GM21360 (cell line): ENCODE results near the gene CLASRP.

Source experiments
- ATAC-seq: cut with Tn5 transposase; IDR thresholded peaks from one replicate; pipeline ENCODE4 v1.9.1; 2021; ENCODE audit warnings: mild to moderate bottlenecking, moderate library complexity; ENCODE audit not compliant: unreplicated experiment

Gene CLASRP

GRCh38 chr19:45020071-45020470 is 18.8 kb upstream of the CLASRP start:
- ATAC-seq, result no peak

- no peak for ATAC-seq
Measured at GRCh38 chr19:45021971-45022370, 16.9 kb upstream of the CLASRP start.

GRCh38 chr19:45023048-45023447 is 15.8 kb upstream of the CLASRP start:
- ATAC-seq, result no peak

GRCh38 chr19:45025264-45025663 is 13.6 kb upstream of the CLASRP start:
- no peak for ATAC-seq

GRCh38 chr19:45027371-45027770 is 11.5 kb upstream of the CLASRP start:
- ATAC-seq, result no peak

- no peak for ATAC-seq
Measured at GRCh38 chr19:45030825-45031224, 8.0 kb upstream of the CLASRP start.

DNA sequence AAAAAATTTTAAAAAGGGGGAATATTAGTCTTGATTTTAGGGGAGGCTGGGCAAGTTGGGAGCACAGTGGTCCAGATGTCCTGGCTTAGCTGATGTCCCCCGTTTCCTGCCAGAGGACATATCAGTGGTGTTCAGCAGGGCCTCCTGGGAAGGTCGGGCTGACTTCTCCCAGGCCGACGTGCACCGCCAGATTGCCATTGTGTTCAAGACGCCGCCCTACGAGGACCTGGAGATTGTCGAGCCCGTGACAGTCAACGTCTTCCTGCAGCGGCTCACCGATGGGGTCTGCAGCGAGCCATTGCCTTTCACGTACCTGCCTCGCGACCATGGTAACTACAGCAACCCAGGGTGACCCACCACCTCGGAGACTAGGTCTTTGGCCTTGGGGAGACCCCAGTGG is 6.4 kb upstream of the CLASRP start:
- no peak for ATAC-seq

- no peak for ATAC-seq
Measured at GRCh38 chr19:45035755-45036154, 3.1 kb upstream of the CLASRP start.

GRCh38 chr19:45037393-45038169 is 1.3 kb upstream of the CLASRP start:
- no peak for ATAC-seq

- no peak for ATAC-seq
Measured at GRCh38 chr19:45040059-45040771, 1.4 kb downstream of the CLASRP start.

- no peak for ATAC-seq
Measured at GRCh38 chr19:45041125-45041524, 2.3 kb downstream of the CLASRP start.

DNA sequence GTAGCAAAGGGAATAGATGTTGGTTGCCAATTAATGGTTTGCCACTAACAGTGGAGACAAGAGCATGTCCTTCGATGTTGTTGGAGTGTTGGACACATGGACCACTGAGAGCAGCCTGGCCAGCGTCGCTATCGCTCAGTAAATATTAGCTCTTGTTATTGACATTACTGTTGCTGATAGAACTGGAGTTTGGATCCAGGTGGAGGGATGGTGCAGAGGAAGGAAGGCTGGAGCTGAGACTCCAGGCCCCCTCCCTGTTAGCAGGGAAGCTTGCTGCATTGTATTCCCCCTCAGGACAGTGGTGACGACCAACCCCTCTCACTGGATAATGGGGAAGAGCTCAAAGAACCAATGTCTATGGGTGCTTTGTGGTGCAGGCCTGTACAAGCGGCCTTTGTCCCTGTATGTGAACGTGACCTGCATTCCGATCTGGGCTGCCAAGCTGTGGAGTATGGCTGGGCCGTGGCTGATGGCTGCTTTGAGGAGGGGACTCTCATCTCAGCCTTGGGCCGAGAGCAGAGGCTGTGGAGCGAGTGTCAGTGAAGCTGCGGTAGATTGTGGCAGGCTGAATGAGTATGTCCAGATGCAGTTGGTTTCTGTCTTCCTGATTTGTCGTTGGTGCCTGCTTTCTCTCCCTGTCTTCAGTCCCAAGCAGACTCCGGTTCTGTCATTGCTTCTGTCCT is 7.0 kb downstream of the CLASRP start:
- no peak for ATAC-seq

GRCh38 chr19:45046355-45046754 is 7.5 kb downstream of the CLASRP start:
- ATAC-seq, result no peak

- peak; percentile 47 for ATAC-seq
Measured at GRCh38 chr19:45047188-45047797, 8.4 kb downstream of the CLASRP start.

DNA sequence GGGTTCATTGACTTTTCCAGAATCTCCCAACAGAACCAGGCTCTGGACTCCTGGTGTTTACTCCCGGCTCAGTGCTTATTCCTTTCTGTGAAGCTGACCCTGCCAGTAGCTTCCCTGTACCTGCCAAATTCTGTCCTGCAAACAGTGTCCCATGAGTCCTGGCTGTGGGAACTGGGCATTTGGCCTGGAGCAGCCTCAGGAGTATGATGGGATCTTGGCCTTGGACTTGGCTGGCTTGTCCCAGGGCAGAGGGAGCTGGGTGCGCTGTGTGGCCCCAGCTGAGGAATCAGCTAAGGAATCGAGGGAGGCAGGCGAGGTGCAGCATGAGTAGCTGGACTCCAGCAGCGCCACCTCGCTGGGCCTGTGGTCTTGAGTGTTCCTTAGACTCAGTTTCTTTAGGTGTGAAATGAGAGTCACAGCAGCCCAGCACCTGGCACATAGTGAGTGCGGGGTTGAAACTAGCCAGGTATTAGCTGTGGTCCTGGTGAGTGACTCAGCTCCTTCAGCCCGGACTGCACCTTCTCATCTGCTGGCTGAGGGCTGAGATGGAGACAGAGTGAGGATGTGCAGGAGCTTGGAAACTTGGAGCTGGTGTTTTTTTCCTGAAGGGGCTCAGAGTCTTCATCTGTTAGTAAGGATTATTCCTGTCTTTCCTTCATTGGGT is 10.4 kb downstream of the CLASRP start:
- ATAC-seq, result no peak

GRCh38 chr19:45050036-45050435 is 11.2 kb downstream of the CLASRP start:
- ATAC-seq, result no peak

- ATAC-seq, result no peak
Measured at GRCh38 chr19:45051929-45052579, 13.2 kb downstream of the CLASRP start.

- ATAC-seq, result no peak
Measured at GRCh38 chr19:45056831-45057230, 18.0 kb downstream of the CLASRP start.

DNA sequence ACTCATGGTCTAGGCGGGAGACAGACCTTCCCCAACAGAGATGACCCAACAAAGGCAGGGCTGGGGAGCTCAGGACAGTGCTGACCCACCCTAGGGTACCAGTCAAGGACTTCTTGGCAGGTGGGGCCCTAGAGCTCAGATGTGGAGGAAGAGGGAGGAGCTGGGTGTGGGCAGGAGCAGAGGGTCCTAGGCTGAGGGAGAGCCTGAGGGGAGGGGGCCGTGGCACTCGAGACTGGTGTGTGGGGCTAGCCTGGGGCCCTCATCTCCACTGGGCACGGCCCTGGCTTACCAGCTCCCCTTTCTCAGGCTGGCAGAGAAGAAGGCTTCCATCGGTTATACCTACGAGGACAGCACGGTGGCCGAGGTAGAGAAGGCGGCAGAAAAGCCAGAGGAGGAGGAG is 18.6 kb downstream of the CLASRP start:
- no peak for ATAC-seq

DNA sequence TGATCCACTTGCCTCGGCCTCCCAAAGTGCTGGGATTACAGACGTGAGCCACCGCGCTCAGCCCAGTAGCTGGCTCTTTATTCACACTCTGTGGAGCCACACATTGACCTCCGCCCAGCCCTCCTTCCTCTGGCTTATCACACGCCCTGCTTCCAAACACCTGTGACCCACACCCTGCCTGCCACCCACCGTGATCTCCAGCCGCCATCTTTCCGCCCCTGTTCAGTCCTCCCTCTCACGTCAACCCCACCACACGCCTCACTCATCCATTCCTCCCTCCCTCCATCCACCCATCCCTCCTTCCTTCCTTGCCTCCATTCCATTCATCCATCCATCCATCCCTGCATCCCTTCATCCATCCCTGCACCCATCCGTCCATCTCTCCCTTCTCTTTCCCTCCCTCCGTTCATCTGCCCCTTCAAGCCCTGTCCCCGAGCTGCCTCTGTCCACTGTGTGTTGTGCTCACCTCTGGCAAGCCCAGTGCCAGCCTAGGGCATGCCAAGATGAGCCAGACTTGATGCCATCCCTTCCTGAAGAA is 19.8 kb downstream of the CLASRP start:
- ATAC-seq, result no peak
